Kidney capillary endothelial cell (primary cell): Measurements from ENCODE around the gene IGSF9B.

Experiments
- DNase-seq: peaks from one replicate; pipeline ENCODE4 v3.0.0-alpha.2; 2018; ENCODE audit warnings: low spot score

IGSF9B gene

DNA sequence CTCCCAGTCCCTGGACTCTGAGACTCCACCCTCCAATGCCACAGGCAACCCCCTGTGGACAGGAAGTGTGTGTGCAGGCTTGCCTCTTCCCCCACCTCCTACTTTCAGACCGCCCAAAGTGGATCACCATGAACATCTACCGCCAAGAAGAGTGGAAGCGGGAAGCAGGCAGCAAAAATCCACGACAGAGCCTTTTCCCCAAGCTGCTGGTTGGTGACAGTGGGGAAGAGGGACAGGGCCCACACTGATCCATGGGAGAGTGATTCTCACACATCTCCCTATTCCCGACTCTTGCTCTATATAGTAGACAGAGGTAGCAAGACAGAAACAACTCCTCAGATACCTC, 58.0 kb downstream of the IGSF9B start:
- no peak for DNase-seq

DNA sequence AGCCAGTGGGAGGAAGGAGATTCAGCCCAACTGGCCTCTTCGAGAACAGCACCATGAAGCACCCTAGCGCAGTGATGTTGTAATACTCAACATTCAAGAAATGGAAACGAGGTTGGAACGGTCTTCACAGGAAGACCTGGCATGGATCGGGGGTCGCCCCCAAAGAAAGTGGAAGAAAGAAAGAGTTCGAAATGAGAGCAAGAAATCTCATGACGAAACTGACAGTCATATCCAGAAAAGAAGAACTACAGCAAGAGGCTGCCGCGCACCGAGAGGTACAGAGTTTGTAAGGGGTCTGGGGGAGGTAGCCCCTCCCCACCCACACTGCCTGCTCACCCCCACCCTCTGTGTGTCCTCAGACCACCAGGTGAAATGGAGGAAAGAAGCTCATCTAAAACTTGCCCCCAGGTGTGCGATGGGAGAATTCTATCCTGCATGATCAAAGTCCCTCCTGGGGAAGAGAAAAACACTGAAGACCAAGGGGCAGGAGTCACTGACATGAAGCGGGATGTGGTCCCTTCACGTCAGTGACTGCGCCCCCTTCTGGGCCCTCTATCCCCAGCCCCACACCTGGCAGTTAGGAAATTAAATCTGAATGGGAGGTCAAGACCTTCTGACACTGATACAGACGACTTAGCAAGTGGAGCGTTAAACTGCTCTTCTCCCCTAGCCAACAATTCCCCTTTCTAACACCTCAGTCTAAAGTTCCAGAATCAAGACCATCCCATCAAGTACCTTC, 58.6 kb downstream of the IGSF9B start:
- DNase-seq, result no peak

DNA sequence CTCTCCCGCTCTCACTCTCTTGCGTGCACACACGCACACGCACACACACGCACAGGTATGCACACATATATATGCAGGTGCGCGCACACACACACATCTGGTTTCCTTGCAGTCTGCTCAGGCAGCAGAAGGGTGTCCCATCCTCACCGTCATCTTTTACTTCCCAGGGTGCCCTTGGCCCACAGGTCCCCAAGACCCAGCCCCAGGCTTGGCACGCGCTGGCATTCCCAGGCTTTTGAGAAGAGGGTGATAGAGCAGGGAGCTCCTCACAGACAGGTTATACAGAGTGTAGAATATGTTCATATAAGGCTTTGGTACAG, 59.5 kb downstream of the IGSF9B start:
- no peak for DNase-seq

DNA sequence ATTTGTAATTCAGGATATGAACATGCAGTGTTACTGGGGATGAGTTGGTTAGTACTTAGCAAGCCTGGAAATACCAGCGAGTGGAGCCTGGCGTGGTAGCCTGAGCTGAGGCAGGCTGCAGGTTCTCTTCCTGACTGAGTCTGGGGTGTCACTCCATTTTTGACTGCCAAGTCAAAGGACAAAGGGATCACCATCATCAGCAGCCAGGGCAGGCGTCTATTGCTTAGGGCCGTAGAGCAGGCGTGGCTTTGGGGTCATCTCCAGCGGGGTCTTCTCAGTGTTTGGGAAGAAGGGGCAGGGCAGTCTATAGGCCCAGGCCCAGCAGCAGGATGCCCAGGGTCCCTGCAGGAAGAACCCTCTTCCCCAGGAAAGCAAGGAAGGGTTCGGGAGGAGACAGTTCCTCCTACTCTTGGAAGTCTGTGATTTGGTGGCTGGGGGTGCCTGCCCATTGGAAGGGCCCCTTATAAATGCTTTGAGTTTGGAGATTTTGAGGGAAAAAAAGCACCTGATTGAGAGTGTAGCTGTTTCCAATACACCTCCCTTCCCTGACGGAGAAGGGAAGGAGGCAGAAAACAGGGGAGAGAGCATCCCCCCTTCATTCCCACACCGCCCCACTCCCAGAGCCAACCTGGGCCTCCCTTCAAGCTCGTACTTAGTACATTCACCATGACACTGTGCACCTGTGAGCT, 60.0 kb downstream of the IGSF9B start:
- no peak for DNase-seq

DNA sequence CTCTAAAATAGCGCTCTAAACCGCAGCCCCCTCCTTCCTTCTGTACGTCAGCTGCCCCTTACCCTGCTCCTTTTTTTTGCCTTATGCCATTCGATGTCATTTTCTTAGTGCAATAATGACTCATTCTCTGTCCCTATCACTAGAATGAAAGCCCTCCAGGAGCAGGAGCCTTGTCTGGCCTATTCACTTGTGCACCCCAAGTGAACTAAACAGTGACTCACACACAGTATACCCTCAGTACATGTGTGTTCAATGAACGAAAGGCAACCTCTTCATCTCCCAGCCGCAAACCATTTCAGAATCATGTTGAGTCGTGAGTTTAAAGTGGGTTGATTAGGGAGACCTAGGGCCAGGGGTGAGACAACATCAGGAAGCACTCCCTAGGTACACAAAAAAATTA, 60.7 kb downstream of the IGSF9B start:
- no peak for DNase-seq

DNA sequence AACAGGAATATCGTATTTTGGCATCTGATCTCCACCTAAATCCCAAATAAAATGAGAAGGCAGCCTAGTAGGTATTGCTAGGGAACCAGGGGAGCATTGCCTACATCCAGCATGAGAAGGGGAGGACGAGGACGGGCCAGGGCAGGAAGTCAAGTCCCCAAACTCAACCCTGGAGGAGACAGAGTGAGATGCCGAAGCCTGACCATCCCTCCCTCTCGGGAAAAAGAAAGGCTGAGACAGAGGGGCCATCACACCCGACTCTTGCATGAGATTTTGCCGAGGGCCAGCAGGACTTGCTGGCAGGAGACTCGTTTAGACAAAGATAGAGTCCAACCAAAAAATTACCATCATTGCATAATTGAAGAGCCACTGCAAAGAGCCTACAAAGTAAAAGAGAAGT, 61.2 kb downstream of the IGSF9B start:
- no peak for DNase-seq

DNA sequence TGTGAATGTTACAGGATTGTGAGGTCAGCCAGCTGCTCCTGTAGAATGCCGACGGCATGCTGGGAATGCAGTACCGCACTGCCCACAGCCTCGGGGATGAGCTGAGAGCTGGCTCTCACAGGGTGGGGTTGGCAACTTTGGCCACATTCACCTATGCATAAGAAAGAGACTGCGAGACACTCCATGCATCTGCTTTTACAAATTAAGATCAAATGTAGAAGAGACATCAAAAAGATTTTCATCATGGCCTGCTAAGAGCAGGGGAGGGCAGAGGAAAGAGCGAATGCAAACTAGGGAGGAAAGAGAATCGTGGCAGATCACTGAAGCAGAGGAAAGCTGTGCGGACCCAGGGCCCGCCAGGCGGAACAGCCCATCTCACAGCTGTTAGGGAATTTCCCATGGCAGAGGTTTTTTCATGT, 61.7 kb downstream of the IGSF9B start:
- no peak for DNase-seq

DNA sequence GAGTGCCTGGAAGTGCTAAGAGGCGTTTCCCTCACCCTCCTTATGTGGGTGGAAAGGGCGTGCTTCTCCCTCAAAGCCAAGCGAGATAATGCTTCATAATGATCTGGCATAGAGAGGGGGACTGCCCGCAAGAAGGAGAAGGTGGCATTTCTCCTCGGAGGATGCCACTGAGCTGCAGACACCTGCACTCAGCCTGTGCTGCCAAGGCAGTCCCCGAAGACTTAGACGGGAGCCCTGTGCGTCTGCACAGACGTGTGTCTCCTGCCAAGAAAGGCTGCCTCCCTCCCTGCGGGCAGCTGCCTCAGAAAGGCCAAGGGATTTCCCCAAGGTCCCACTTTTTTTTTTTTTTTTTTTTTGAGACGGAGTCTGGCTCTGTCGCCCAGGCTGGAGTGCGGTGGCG, 63.4 kb downstream of the IGSF9B start:
- no peak for DNase-seq

DNA sequence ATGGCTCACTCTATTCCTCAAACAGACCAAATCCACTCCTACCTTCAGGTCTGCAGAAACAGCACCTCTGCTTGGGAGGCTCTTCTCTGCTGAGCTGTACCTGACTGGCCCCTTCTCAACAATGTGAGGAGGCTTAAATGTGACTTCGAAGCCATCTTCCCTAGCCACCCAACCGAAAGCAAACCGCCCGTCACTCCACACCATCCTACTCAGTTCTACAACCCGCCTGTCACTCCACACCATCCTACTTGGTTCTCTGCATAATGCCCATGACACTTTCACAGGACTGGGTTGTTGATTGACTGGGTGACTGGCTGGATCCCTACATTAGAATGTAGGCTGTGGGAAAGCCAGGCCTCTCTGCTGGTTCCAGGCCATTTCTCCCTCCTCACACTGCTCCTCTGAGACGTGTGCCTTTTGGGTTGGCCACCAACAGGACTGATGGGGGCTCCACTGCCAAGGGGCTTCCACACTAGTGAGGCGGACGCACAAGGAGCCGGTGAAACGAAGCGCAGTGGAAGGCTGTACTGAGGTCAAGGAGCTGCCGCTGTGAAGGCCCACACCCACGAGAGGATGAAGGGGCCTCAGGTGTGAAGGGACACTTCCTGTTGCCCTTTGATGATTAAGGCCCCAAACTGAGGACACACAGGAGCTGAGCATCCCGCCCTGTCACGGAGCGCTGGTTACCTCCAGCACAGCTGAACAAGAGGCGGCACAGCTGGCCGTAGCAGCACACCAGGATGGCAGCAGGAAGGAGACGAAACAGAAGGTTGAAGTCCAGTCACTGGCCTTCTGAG, 64.0 kb downstream of the IGSF9B start:
- DNase-seq, result no peak

DNA sequence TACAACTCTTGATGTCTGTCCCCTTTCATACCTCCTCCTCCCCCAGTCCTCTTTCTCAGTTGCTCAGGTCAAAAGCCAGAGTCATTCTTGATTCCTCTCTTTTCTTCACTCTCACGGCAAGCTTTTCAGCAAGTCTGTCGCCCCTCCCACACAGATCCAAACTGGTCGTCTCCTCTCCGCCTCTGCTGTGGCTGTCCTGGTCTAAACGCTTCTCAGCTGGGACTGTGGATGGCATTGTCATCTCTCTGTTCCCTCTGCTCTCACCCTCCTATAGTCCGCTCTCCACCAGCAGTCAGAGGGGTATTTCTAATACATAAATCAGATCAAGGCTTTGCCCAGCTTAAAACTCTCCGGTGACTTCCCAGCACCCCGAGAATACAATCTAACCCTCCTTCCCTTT, 64.6 kb downstream of the IGSF9B start:
- no peak for DNase-seq

DNA sequence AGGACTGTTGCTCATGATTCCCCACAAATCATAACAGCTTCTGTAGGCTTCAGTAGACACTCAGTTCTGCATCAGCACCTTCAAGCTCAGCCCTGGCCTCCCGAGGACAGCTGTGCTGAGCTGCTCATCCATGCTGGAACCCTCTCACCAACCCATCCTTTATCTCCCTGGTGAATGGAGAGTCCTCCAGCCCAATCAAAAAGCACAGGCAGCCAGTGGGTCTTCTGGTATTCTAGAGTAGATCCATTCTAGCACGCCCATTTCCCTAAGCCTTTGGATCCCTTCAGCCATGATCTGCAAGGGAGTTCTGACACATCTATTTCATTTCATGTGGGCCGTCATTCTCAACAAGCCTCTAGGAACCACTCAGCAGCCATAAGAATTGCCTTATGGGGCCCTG, 66.9 kb downstream of the IGSF9B start:
- DNase-seq, result no peak

DNA sequence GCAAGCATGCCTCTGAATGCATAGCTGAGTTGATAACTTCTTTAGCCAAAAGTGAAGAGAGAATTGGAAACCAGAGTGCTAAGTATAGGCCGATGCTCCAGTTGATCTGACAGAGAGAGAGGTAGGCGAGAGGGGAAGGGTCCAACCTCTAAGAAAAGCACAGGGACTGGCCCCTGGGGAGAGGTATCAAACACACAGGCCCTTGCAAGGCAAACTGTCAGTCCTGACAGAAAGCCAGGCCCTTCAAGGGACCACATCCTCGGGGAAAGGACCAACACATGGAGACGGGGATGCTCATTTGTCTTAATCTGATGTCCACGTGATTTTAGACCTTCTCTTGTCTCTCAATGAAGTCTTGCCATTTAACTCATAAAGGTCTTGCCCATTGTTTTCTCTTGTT, 67.6 kb downstream of the IGSF9B start:
- DNase-seq, result no peak

DNA sequence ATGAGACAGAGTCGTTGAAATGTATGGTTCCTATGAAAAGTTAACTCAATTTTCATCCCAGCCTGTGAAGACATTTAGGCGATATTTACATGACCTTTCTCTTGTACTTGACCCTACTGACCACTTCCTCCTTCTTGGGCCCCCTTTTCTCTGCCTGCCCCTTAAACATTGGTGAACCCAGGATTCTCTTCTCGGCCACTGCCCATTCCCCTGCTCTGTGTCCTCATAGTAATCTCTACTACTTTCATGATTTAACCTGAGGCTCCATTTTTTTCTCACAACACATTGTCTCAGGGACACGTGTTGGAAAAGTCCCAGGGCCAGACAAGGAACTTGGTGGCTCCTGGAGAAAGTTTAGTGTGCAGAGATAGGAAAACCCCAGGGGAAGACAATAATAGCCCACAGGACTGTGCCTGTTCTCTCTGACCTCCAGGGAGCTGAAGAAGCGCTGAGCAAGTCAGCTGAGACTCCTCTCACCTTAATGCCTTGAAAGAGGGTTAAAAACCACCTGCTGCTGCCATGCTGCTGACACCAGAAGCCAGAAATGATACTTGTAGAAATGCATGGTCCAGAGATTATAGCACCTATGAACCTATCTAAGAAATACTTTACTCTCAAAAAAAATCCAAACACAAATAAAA, 69.0 kb downstream of the IGSF9B start:
- no peak for DNase-seq

DNA sequence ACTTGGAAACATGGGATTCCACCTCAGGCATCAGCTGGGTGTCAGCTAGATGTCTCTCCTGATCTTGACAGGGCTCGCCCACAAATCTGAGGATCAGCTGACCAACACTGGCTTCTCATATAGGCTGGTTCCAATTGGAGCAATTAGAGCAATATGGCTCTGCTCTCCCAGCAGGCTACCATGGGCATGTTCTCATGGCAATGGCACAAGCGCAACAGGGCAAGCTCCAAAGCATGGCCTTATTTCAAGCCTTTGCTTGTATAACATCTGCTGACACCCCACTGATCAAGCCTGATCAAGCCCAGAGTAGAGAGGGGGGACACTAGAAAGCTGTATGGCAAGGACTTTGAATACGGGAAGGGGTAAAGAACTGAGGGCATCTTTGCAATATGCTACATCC, 70.7 kb downstream of the IGSF9B start:
- DNase-seq, result no peak

DNA sequence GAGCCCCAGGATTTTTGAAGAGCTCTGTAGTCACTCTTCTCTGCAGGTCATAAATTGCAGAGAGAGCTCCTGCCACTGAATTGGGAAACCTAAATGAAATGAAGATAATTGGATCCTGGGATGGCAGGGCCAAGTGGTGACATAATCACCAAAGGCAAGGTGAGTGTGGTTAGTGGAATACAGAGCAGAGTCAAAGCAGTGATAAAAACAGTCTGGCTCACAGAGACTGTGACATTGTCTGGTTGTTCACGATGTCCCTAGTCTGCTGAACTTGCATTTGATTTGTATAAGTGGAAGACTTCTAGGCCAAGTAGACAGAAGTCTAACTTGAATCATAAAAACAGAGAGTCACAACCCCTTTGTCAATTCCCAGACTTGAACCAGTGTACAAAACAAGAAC, 84.6 kb downstream of the IGSF9B start:
- DNase-seq, result no peak

DNA sequence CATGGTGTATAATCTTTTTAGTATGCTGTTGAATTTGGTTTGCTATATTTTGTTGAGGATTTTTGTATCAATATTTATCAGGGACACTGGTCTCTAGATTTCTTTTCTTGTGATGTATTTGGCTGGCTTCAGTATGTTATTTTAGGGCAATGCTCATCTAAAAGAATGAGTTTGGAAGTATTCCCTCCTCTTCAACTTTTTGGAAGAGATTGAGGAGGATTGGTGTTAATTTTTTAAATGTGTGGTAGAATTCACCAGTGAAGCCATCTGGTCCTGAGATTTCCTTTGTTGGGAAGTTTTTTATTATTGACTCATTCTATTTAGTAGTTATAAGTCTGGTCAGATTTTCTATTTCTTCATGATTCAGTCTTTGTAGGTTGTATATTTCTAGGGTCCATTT, 89.3 kb downstream of the IGSF9B start:
- no peak for DNase-seq

DNA sequence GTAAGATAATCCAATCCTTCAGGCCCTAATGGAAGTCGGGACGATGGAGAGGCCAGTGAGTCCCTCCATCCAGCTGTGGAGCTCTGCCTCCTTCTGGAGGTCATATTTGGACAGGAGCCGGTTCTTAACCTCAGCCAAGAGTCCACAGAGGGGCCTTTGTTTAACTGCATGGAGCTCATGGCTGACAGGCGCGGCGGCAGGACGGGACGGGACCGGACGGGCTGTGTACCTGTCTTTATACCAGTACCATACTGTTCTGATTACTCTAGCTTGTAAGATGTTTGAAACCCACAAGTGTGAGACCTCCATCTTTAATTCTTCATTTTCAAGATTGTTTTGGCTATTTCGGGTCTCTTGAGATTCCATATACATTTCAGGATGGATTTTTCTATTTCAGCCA, 91.3 kb downstream of the IGSF9B start:
- DNase-seq, result no peak

DNA sequence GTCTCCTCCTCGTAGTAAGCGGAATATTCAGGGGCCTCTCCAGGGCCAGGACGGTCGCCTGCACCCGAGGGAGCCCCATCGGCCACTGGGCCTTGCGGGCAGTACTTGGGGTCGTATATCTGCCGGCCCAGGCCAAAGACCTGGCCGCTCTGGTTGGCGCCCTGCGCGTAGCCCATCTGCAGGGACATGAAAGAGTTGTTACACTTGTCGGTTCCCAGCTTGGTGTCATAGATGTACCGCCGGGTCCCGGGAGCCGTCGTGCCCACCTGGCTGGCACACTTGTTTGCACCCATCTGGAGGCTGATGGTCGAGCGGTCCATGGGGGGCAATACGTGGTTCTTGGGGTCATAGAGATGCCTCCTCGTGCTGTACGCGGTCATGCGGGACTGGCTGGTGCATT, 92.0 kb downstream of the IGSF9B start:
- DNase-seq, result no peak

DNA sequence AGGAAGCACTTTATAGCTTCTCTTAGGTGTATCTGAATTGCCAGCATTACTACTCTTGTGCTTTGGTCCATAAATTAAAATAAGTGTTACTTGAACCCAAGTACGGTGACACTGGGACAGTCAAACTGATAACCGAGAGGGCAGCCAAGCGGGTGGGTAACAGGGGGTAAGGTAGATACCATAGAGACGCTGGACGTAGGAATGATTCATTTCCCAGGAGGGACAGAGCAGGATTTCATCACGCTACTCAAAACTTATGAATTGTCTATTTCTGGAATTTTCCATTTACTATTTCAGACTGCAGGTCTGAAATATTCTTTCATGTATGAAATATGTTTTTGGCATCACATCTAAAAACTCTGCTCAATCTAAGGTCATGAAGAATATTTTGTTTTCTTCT, 96.6 kb downstream of the IGSF9B start:
- no peak for DNase-seq
